IMR-90 (cell line): ENCODE results near the gene RFTN1. TPM values are rescaled to one million over a fixed set of nuclear protein-coding genes. Genes with fewer than 3 reads are reported as not detected.

Experiments used
- ATAC-seq: fragments of 200-7000 bp; cut with Tn5 transposase; 2 replicates; pipeline ENCODE4 v1.9.1; 2020; ENCODE audit warnings: low read depth, mild to moderate bottlenecking, moderate library complexity
- BruUV-seq: library from RNA; stranded (reverse); fragments of 400-500 nt; replicated peaks from 2 replicates; lab custom pipeline; 2021; lab: Mats Ljungman, UMichigan
- CTCF ChIA-PET: fragments of 300-600 bp; formaldehyde crosslinking; extraction: SDS; loops from one replicate; lab custom pipeline; 2021; ENCODE audit warnings: antibody characterized with exemption; lab: Yijun Ruan, JAX
- POLR2A ChIA-PET: fragments of 300-600 bp; sonication (Branson Sonifier 250); formaldehyde crosslinking; loops from one replicate; lab custom pipeline; 2022; ENCODE audit warnings: antibody characterized with exemption; ENCODE audit not compliant: unreplicated experiment; lab: Charles Lee
- DNase-seq: peaks from one replicate; pipeline ENCODE4 v3.0.0; 2013
- H2AFZ ChIP-seq: replicated peaks from 2 replicates; pipeline ENCODE3; 2013; ENCODE audit warnings: low read length, mild to moderate bottlenecking; ENCODE audit not compliant: poor library complexity
- H2AK5ac ChIP-seq: 2 replicates; pipeline ENCODE4 v1.6.1; 2013; ENCODE audit warnings: low read depth, low read length, inconsistent platforms
- H2AK9ac ChIP-seq: replicated peaks from 2 replicates; pipeline ENCODE3; 2013; ENCODE audit warnings: mild to moderate bottlenecking, low read depth, low read length, moderate library complexity; ENCODE audit not compliant: poor library complexity
- H2BK120ac ChIP-seq: 2 replicates; pipeline ENCODE4 v1.6.1; 2013; ENCODE audit warnings: low read depth, low read length, inconsistent platforms
- H2BK15ac ChIP-seq: 3 replicates; pipeline ENCODE4 v1.6.1; 2013; ENCODE audit warnings: low read depth, low read length, inconsistent platforms
- H2BK20ac ChIP-seq: 2 replicates; pipeline ENCODE4 v1.6.1; 2013; ENCODE audit warnings: low read depth, mild to moderate bottlenecking, inconsistent platforms, low read length, moderate library complexity
- H2BK5ac ChIP-seq: 2 replicates; pipeline ENCODE4 v1.6.1; 2013; ENCODE audit warnings: mild to moderate bottlenecking, low read depth, low read length, inconsistent platforms; ENCODE audit not compliant: poor library complexity, severe bottlenecking
- H3K14ac ChIP-seq: replicated peaks from 2 replicates; pipeline ENCODE4 v1.6.1; 2013; ENCODE audit warnings: low read depth, low read length, inconsistent platforms
- H3K18ac ChIP-seq: 2 replicates; pipeline ENCODE4 v1.6.1; 2013; ENCODE audit warnings: low read depth, low read length, control low read depth
- H3K23ac ChIP-seq: 2 replicates; pipeline ENCODE4 v1.6.1; 2013; ENCODE audit warnings: low read depth, low read length, inconsistent platforms
- H3K27ac ChIP-seq: 2 replicates; pipeline ENCODE4 v1.5.1; 2013; ENCODE audit warnings: mild to moderate bottlenecking, control low read depth, low read length; ENCODE audit not compliant: insufficient read depth
- H3K27me3 ChIP-seq: 2 replicates; pipeline ENCODE4 v1.6.1; 2013; ENCODE audit warnings: low read length; ENCODE audit not compliant: control insufficient read depth, insufficient read depth
- H3K36me3 ChIP-seq: 2 replicates; pipeline ENCODE4 v1.6.1; 2013; ENCODE audit warnings: low read length, mixed read lengths; ENCODE audit not compliant: control insufficient read depth, insufficient read depth
- H3K4ac ChIP-seq: 2 replicates; pipeline ENCODE4 v1.6.1; 2013; ENCODE audit warnings: low read depth, low read length, inconsistent platforms
- H3K4me1 ChIP-seq: 2 replicates; pipeline ENCODE4 v1.6.1; 2013; ENCODE audit warnings: low read length, mixed read lengths; ENCODE audit not compliant: control insufficient read depth, insufficient read depth
- H3K4me2 ChIP-seq: 2 replicates; pipeline ENCODE4 v1.6.1; 2013; ENCODE audit warnings: low read depth, mild to moderate bottlenecking, control low read depth, low read length, moderate library complexity
- H3K4me3 ChIP-seq: 2 replicates; pipeline ENCODE4 v1.5.1; 2013; ENCODE audit warnings: low read depth, mild to moderate bottlenecking, control low read depth, low read length, moderate library complexity; ENCODE audit not compliant: insufficient read depth
- H3K56ac ChIP-seq: 2 replicates; pipeline ENCODE4 v1.6.1; 2013; ENCODE audit warnings: low read length, inconsistent platforms; ENCODE audit not compliant: insufficient read depth; ENCODE audit errors: extremely low read depth
- H3K79me1 ChIP-seq, 2 experiments: 2 replicates each; pipeline ENCODE4 v1.6.1; 2013; ENCODE audit warnings: low read length in 2 of 2, inconsistent platforms in 1 of 2, low read depth in 1 of 2
- H3K9ac ChIP-seq: 2 replicates; pipeline ENCODE4 v1.6.1; 2013; ENCODE audit warnings: low read depth, low read length, control low read depth
- H3K9me1 ChIP-seq: 2 replicates; pipeline ENCODE4 v1.6.1; 2013; ENCODE audit warnings: low read length, inconsistent platforms; ENCODE audit not compliant: insufficient read depth
- H3K9me3 ChIP-seq: 2 replicates; pipeline ENCODE4 v1.6.1; 2013; ENCODE audit warnings: low read length; ENCODE audit not compliant: control insufficient read depth, insufficient read depth
- H4K20me1 ChIP-seq: 2 replicates; pipeline ENCODE4 v1.6.1; 2013; ENCODE audit warnings: low read length, inconsistent platforms; ENCODE audit not compliant: insufficient read depth
- H4K5ac ChIP-seq: 2 replicates; pipeline ENCODE4 v1.6.1; 2013; ENCODE audit warnings: mild to moderate bottlenecking, low read depth, low read length, control low read depth
- H4K8ac ChIP-seq, 2 experiments: 2 replicates each; pipeline ENCODE4 v1.6.1; 2013; ENCODE audit warnings: low read depth in 2 of 2, low read length in 2 of 2, control low read depth in 1 of 2, inconsistent platforms in 1 of 2
- H4K91ac ChIP-seq: 2 replicates; pipeline ENCODE4 v1.6.1; 2013; ENCODE audit warnings: low read depth, low read length, inconsistent platforms; ENCODE audit not compliant: insufficient read depth
- MAFK ChIP-seq: IDR thresholded peaks from 2 replicates; pipeline ENCODE4 v1.6.1; 2012; ENCODE audit warnings: low read depth, low read length, improper control_type of control experiment
- MXI1 ChIP-seq: IDR thresholded peaks from 2 replicates; pipeline ENCODE4 v1.6.1; 2012; ENCODE audit warnings: low read depth, mild to moderate bottlenecking, low read length, moderate library complexity, borderline replicate concordance
- NFE2L2 ChIP-seq: fragments of 150-350 bp; IDR thresholded peaks from 2 replicates; pipeline ENCODE4 v1.6.1; 2016; ENCODE audit warnings: low read depth, mild to moderate bottlenecking, low read length
- RAD21 ChIP-seq: IDR thresholded peaks from 2 replicates; pipeline ENCODE4 v1.6.1; 2012; ENCODE audit warnings: low read length, improper control_type of control experiment
- whole genome bisulfite sequencing, 2 experiments: methylation state at CpG; one replicate each; pipeline versions ENCODE4 v1.1.5 to v1.1.7; 2013; ENCODE audit warnings: missing lambda C conversion rate in 2 of 2; ENCODE audit not compliant: insufficient read length in 1 of 2; ENCODE audit errors: extremely low coverage in 2 of 2; 5-methylcytosine and 5-hydroxymethylcytosine counted together
- dilution Hi-C: fragments of 300-500 bp; cut with HindIII; formaldehyde crosslinking; loops from one replicate; pipeline ENCODE4 v1.14.3; 2018; ENCODE audit warnings: low sequenced_read_pairs; ENCODE audit not compliant: unreplicated experiment
- in situ Hi-C: fragments of 300-500 bp; cut with MboI; formaldehyde crosslinking; loops from 3 replicates; pipeline ENCODE4 v1.14.3; 2019; ENCODE audit warnings: low sequenced_read_pairs, inconsistent platforms, mixed read lengths
- intact Hi-C: fragments of 100-400 bp; cut with micrococcal nuclease; formaldehyde crosslinking; loops from 2 replicates; pipeline ENCODE4 v1.10.0; 2022
- polyA plus RNA-seq, 3 experiments: library from polyadenylated mRNA; depleted of rRNA; stranded (reverse); fragments of >200 nt; gene quantifications; 2 replicates each; pipeline ENCODE4 v1.2.3, GENCODE V29; 2012; ENCODE audit warnings: low replicate concordance in 1 of 3
- total RNA-seq: library from RNA; depleted of rRNA; stranded (reverse); fragments of >200 nt; gene quantifications from 2 replicates; pipeline ENCODE4 v1.2.3, GENCODE V29; 2012
- TF ChIP-seq, protein P1 (sequence below): fragments of 150-350 bp; IDR thresholded peaks from 2 replicates; pipeline ENCODE4 v1.6.1; 2016; ENCODE audit warnings: low read depth, mild to moderate bottlenecking, low read length, moderate library complexity, borderline replicate concordance
- TF ChIP-seq, protein P2 (sequence below): conservative IDR thresholded peaks from 2 replicates; pipeline ENCODE4 v1.5.1; 2012; ENCODE audit warnings: mild to moderate bottlenecking, low read depth, low read length, improper control_type of control experiment

The RFTN1 gene
- total and polyA plus RNA-seq, 2 of the 4 experiments (the other 2 are of a cell fraction) = 45.0 to 52.0 TPM

DNA sequence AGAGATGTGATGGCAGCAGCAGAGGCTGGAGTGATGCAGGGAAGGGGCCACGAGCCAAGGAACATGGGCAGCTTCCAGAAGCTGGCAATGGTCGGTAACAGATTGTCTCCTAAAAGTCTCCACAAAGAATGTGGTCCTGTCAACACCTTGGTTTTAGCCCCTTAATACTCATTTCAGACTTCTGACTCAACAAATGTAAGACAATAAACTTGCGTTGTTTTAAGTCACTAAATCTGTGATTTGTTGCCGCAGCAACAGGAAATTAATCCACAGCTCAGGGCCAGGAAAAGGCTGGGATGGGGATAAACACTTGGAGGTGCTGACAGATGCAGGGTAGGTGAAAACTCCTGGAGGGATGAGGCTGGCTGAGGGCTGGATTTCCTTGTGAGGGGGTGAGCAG lies 178.6 kb downstream of the RFTN1 start:
- no peak overlapping the region for H3K4me2 ChIP-seq
- peaks cover 20 to 52% of the 10 kb centered on the region in 2 experiments for H3K79me1 ChIP-seq
- no peak overlapping the region for H3K27ac ChIP-seq
- peaks cover 6% of the 10 kb centered on the region for H3K9me3 ChIP-seq
- in situ Hi-C loops (no loop called here), intact Hi-C loops (no loop called here), dilution Hi-C loops (no loop called here)
- peaks cover 17% of the 10 kb centered on the region for H3K36me3 ChIP-seq
- no peak overlapping the region for H2BK15ac ChIP-seq
- no peak overlapping the region for H2AK9ac ChIP-seq
- H2BK5ac ChIP-seq = no peak overlapping the region
- H2AK5ac ChIP-seq = no peak overlapping the region
- peaks cover 17% of the 10 kb centered on the region for H3K9me1 ChIP-seq
- H3K18ac ChIP-seq = no peak overlapping the region
- peaks cover 18% of the 10 kb centered on the region for H4K20me1 ChIP-seq
- H3K4me3 ChIP-seq = no peak overlapping the region
- H4K5ac ChIP-seq = no peak overlapping the region
- DNase-seq (peak; percentile 5), ATAC-seq (no peak)
- no peak overlapping the region for H3K4ac ChIP-seq
- no peak overlapping the region for H4K91ac ChIP-seq
- no peak overlapping the region for H3K23ac ChIP-seq
- CTCF ChIA-PET = no interaction called here
- no TSS peak for BruUV-seq
- H2AFZ ChIP-seq = no peak overlapping the region
- H3K56ac ChIP-seq = no peak overlapping the region
- peaks cover 8% of the 10 kb centered on the region for H3K4me1 ChIP-seq
- POLR2A ChIA-PET = no interaction called here
- H3K14ac ChIP-seq = no peak overlapping the region
- 50% methylated on average over 2 of the region's 4 CpGs; no CpG with 5 or more reads in 1 of the 2 experiments for WGBS, 2 experiments
- H2BK20ac ChIP-seq = no peak overlapping the region
- H4K8ac ChIP-seq = no peak overlapping the region
- H3K27me3 ChIP-seq = no peaks in the 10 kb centered on the region
- H2BK120ac ChIP-seq = no peak overlapping the region
- no peak for TF ChIP-seq MAFK
- no peak for TF ChIP-seq NFE2L2
- TF ChIP-seq, protein P1, sequence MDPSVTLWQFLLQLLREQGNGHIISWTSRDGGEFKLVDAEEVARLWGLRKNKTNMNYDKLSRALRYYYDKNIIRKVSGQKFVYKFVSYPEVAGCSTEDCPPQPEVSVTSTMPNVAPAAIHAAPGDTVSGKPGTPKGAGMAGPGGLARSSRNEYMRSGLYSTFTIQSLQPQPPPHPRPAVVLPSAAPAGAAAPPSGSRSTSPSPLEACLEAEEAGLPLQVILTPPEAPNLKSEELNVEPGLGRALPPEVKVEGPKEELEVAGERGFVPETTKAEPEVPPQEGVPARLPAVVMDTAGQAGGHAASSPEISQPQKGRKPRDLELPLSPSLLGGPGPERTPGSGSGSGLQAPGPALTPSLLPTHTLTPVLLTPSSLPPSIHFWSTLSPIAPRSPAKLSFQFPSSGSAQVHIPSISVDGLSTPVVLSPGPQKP = no peak
- TF ChIP-seq RAD21 = no peak
- TF ChIP-seq MXI1 = no peak
- TF ChIP-seq, protein P2, sequence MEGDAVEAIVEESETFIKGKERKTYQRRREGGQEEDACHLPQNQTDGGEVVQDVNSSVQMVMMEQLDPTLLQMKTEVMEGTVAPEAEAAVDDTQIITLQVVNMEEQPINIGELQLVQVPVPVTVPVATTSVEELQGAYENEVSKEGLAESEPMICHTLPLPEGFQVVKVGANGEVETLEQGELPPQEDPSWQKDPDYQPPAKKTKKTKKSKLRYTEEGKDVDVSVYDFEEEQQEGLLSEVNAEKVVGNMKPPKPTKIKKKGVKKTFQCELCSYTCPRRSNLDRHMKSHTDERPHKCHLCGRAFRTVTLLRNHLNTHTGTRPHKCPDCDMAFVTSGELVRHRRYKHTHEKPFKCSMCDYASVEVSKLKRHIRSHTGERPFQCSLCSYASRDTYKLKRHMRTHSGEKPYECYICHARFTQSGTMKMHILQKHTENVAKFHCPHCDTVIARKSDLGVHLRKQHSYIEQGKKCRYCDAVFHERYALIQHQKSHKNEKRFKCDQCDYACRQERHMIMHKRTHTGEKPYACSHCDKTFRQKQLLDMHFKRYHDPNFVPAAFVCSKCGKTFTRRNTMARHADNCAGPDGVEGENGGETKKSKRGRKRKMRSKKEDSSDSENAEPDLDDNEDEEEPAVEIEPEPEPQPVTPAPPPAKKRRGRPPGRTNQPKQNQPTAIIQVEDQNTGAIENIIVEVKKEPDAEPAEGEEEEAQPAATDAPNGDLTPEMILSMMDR = no peak
- H3K9ac ChIP-seq = no peak overlapping the region
